ENCODE results near the gene TTN. TPM values are rescaled to one million over a fixed set of nuclear protein-coding genes. Genes with fewer than 3 reads are reported as not detected.

TTN gene
- total and polyA plus RNA-seq, 2 experiments from 2014 or later, result 12.5 to 15.7 TPM

- no peaks in the 10 kb centered on the region for H3K4me1 ChIP-seq (ENCODE audit: insufficient read depth)
- H3K27ac ChIP-seq (ENCODE audit: low read depth), result no peak overlapping the region
- Mint-ChIP-seq H3K4me3 (no peak overlapping the region), H3K9me3 (no peaks in the 10 kb centered on the region), H3K27ac (no peak overlapping the region), H3K4me1 (peaks cover 9% of the 10 kb centered on the region; the same call in 2 of the 3 replicates), H3K36me3 (ENCODE audit: low read depth) (no peaks in the 10 kb centered on the region; the same call in 2 of the 3 replicates), H3K27me3 (ENCODE audit: insufficient read depth, low read depth, poor library complexity) (no peaks in the 10 kb centered on the region)
- H2AFZ ChIP-seq, result no peak overlapping the region
- no peaks in the 10 kb centered on the region for H3K27me3 ChIP-seq (ENCODE audit: insufficient read depth)
- DNase-seq (ENCODE audit: low spot score), result no peak
- no peaks in the 10 kb centered on the region for H3K79me2 ChIP-seq (replicated peaks; ENCODE audit: insufficient read depth)
- no peaks in the 10 kb centered on the region for H4K20me1 ChIP-seq (replicated peaks; ENCODE audit: insufficient read depth)
- no peaks in the 10 kb centered on the region for H3K36me3 ChIP-seq (ENCODE audit: insufficient read depth)
- H3K4me3 ChIP-seq, result no peak overlapping the region
- H3K4me2 ChIP-seq, result no peak overlapping the region
- H3F3A ChIP-seq (replicated peaks; ENCODE audit: low read depth), result no peaks in the 10 kb centered on the region
- no peaks in the 10 kb centered on the region for H3K9me2 ChIP-seq (ENCODE audit: insufficient read depth)
- no peak for ATAC-seq
- TF ChIP-seq EZH2phosphoT487 (IDR thresholded peaks at IDR 0.05; ENCODE audit: unreplicated experiment) (no peak), REST (IDR thresholded peaks at IDR 0.05; ENCODE audit: unreplicated experiment) (no peak)
Observed at GRCh38 chr2:178825183-178825582, 18.0 kb upstream of the TTN start.

- H3K27me3 ChIP-seq (ENCODE audit: insufficient read depth), result no peaks in the 10 kb centered on the region
- H3K4me2 ChIP-seq, result no peak overlapping the region
- H4K20me1 ChIP-seq (replicated peaks; ENCODE audit: insufficient read depth), result no peaks in the 10 kb centered on the region
- H3K9me2 ChIP-seq (ENCODE audit: insufficient read depth), result no peaks in the 10 kb centered on the region
- no peak overlapping the region for H3K4me3 Mint-ChIP-seq
- H3K27ac ChIP-seq (ENCODE audit: low read depth), result no peak overlapping the region
- ATAC-seq (no peak), DNase-seq (ENCODE audit: low spot score) (no peak)
- H3K4me3 ChIP-seq, result no peak overlapping the region
- no peak overlapping the region for H3K27ac Mint-ChIP-seq
- H3F3A ChIP-seq (replicated peaks; ENCODE audit: low read depth), result no peaks in the 10 kb centered on the region
- no peaks in the 10 kb centered on the region for H3K36me3 ChIP-seq (ENCODE audit: insufficient read depth)
- H3K4me1 Mint-ChIP-seq, result peaks cover 10% of the 10 kb centered on the region; the same call in 2 of the 3 replicates
- H3K79me2 ChIP-seq (replicated peaks; ENCODE audit: insufficient read depth), result no peaks in the 10 kb centered on the region
- no peaks in the 10 kb centered on the region for H3K9me3 Mint-ChIP-seq
- no peaks in the 10 kb centered on the region; the same call in 2 of the 3 replicates for H3K36me3 Mint-ChIP-seq (ENCODE audit: low read depth)
- no peaks in the 10 kb centered on the region for H3K27me3 Mint-ChIP-seq (ENCODE audit: insufficient read depth, low read depth, poor library complexity)
- no peak overlapping the region for H2AFZ ChIP-seq
- no peaks in the 10 kb centered on the region for H3K4me1 ChIP-seq (ENCODE audit: insufficient read depth)
- TF ChIP-seq EZH2phosphoT487 (IDR thresholded peaks at IDR 0.05; ENCODE audit: unreplicated experiment) (no peak), CTCF (conservative IDR thresholded peaks at IDR 0.05; ENCODE audit: low read depth in 2 of 2) (no peak), STAT1 (IDR thresholded peaks at IDR 0.05; ENCODE audit: unreplicated experiment) (no peak), JUNB (IDR thresholded peaks at IDR 0.05; ENCODE audit: unreplicated experiment) (no peak), EZH2 (IDR thresholded peaks at IDR 0.05; ENCODE audit: low read depth, unreplicated experiment) (no peak), POLR2AphosphoS5 (IDR thresholded peaks at IDR 0.05; ENCODE audit: low read depth) (no peak), REST (IDR thresholded peaks at IDR 0.05; ENCODE audit: unreplicated experiment) (no peak), ZNF114 (CRISPR knock-in tag; IDR thresholded peaks at IDR 0.05) (no peak), NANOG (IDR thresholded peaks at IDR 0.05; ENCODE audit: borderline replicate concordance) (no peak), ZNF331 (CRISPR knock-in tag; IDR thresholded peaks at IDR 0.05; ENCODE audit: low read depth) (no peak), CREB1 (CRISPR knock-in tag; IDR thresholded peaks at IDR 0.05; ENCODE audit: low read depth) (no peak)
Observed at GRCh38 chr2:178824181-178824580, 17.0 kb upstream of the TTN start.
